ENCODE data around the gene MERTK.
"Not testable (repeated sequence)": the region's sequence is repeated elsewhere in the genome, so short reads cannot be mapped to it uniquely, and the experiment has no call there.

- not testable (repeated sequence) for TF ChIP-seq BCLAF1 (IDR thresholded peaks at IDR 0.05); SKIL (IDR thresholded peaks at IDR 0.05; ENCODE audit: low read depth, poor library complexity, severe bottlenecking); ETV6 (conservative IDR thresholded peaks at IDR 0.05 in 1 of 2, IDR thresholded peaks at IDR 0.05 in 1 of 2; ENCODE audit: borderline replicate concordance in 1 of 2, low read depth in 1 of 2); CTCF (IDR thresholded peaks at IDR 0.05 in 2 of 3, conservative IDR thresholded peaks at IDR 0.05 in 1 of 3; ENCODE audit: control insufficient read depth in 2 of 3, extremely low read depth in 1 of 3, insufficient read depth in 1 of 3, low read depth in 3 of 3, low read length in 3 of 3)
Measured at GRCh38 chr2:112040066-112040465, 141.7 kb downstream of the MERTK start.

Data from GM12878 (cell line).